GM21619 (cell line): ENCODE data around the gene KLHL12.

Experiments used
- ATAC-seq: cut with Tn5 transposase; IDR thresholded peaks from one replicate; pipeline ENCODE4 v1.9.1; 2021; ENCODE audit not compliant: unreplicated experiment

Gene KLHL12

DNA sequence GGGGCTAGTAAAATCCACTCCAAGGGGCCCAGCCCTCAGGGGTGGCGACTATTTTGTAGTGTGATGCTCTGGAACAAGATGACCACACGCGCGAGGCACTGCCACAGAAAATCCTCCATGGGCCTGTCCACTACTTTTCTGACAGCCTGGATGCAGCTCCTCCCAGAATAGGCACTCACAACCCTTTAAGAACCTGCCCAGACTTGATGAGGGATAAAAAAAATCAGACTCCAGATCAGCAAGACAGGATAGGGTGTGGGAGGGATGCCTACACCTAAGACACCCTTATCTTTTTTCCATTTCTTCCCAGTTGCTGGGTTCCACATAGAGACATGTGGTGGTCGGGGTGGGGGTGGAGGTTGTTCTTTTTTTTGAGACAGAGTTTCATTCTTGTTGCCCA lies 82.8 kb downstream of the KLHL12 start:
- ATAC-seq = no peak

- ATAC-seq = no peak
Observed at GRCh38 chr1:202843081-202843480, 84.0 kb downstream of the KLHL12 start.
